Measurements from ENCODE around the gene PIMREG. TPM values are rescaled to one million over a fixed set of nuclear protein-coding genes. Genes with fewer than 3 reads are reported as not detected.

Gene PIMREG
- total RNA-seq, 1 donor from 2014 or later: 45.1 TPM

DNA sequence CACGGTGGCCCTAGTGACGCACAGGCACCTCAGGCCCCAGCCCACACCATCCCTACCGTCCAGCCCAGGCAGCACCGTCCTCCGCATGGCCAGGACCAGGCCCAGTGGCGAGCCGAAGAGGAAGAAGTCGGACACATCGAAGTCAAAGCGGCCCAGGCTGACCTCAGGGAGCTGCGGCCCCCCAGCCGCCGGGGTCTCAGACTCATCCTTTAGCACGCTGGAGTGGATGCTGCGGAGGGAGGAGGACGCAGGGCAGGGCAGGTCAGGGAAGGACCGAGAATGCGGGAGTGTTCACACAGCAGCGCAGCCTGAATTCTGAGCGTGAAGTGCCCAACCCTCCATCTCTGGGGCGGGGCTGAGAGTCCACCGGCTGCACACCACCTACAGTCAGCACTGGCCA, 30.1 kb downstream of the PIMREG start:
- H3K4me1 Mint-ChIP-seq (ENCODE audit: unreplicated experiment): peaks cover 27% of the 10 kb centered on the region
- no peak for TF ChIP-seq CTCF (conservative IDR thresholded peaks at IDR 0.05)
- no peaks in the 10 kb centered on the region for H3K9me3 Mint-ChIP-seq
- DNase-seq (ENCODE audit: extremely low spot score, unreplicated experiment): no peak
- peaks cover 7% of the 10 kb centered on the region for H3K27me3 Mint-ChIP-seq
- no peak overlapping the region for H3K4me3 Mint-ChIP-seq
- no peak overlapping the region for H3K27ac Mint-ChIP-seq
- H3K36me3 Mint-ChIP-seq: no peaks in the 10 kb centered on the region

- peaks cover 33% of the 10 kb centered on the region for H3K4me1 Mint-ChIP-seq (ENCODE audit: unreplicated experiment)
- DNase-seq (ENCODE audit: extremely low spot score, unreplicated experiment): no peak
- no peak overlapping the region for H3K4me3 Mint-ChIP-seq
- H3K27ac Mint-ChIP-seq: no peak overlapping the region
- TF ChIP-seq CTCF (conservative IDR thresholded peaks at IDR 0.05): no peak
- H3K36me3 Mint-ChIP-seq: no peaks in the 10 kb centered on the region
- H3K9me3 Mint-ChIP-seq: no peaks in the 10 kb centered on the region
- peaks cover 10% of the 10 kb centered on the region for H3K27me3 Mint-ChIP-seq
These were observed 30.7 kb downstream of the PIMREG start for GRCh38 chr17:6474906-6475305.

DNA sequence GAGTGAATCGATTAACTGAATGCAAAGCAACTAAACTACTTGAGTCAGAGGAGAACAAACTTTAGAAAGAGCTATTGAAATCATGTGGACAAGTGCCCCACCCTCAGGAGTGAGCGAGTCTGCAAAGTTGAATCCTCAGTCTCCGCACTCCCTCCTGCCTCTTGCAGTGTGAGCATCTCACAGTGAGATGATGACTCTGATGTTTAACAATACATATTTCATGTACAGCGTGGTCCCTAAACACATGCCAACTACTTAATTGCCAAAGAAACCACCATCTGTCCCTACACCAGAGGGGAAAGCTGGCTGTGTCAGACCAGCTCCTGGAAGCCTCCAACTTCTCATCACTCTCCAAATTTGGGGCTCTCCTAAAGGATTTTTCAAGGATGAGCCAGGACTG, 31.2 kb downstream of the PIMREG start:
- no peak for TF ChIP-seq CTCF (conservative IDR thresholded peaks at IDR 0.05)
- no peak for DNase-seq (ENCODE audit: extremely low spot score, unreplicated experiment)
- peaks cover 35% of the 10 kb centered on the region for H3K4me1 Mint-ChIP-seq (ENCODE audit: unreplicated experiment)
- H3K27me3 Mint-ChIP-seq: peaks cover 10% of the 10 kb centered on the region
- H3K9me3 Mint-ChIP-seq: no peaks in the 10 kb centered on the region
- no peaks in the 10 kb centered on the region for H3K36me3 Mint-ChIP-seq
- no peak overlapping the region for H3K27ac Mint-ChIP-seq
- H3K4me3 Mint-ChIP-seq: no peak overlapping the region

- Mint-ChIP-seq H3K27me3 (peaks cover 14% of the 10 kb centered on the region), H3K36me3 (no peaks in the 10 kb centered on the region), H3K4me3 (no peak overlapping the region), H3K27ac (no peak overlapping the region), H3K9me3 (no peaks in the 10 kb centered on the region), H3K4me1 (ENCODE audit: unreplicated experiment) (peaks cover 35% of the 10 kb centered on the region)
- no peak for TF ChIP-seq CTCF (conservative IDR thresholded peaks at IDR 0.05)
- DNase-seq (ENCODE audit: extremely low spot score, unreplicated experiment): no peak
These were observed 32.0 kb downstream of the PIMREG start for GRCh38 chr17:6476076-6476809.

DNA sequence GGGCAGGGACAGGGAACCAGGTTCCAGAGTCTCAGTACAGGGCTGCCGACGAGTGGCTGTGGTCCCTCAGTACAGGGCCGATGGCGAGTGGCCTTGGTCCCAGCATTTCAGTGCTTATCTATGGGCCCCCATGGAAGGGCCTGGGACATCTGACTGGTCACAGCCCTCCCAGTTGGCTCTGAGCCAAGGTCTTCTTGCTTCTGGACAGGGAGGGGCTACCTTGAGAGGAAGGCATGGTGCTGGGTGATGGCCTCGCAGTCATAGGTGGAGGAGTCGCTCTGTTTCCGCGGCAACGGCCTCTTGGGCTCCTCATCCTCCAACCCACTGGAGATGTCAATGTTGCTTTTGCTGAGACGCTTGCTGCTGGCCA, 32.5 kb downstream of the PIMREG start:
- H3K9me3 Mint-ChIP-seq: no peaks in the 10 kb centered on the region
- H3K4me3 Mint-ChIP-seq: no peak overlapping the region
- H3K27me3 Mint-ChIP-seq: peaks cover 19% of the 10 kb centered on the region
- TF ChIP-seq CTCF (conservative IDR thresholded peaks at IDR 0.05): no peak
- no peaks in the 10 kb centered on the region for H3K36me3 Mint-ChIP-seq
- no peak overlapping the region for H3K27ac Mint-ChIP-seq
- no peak for DNase-seq (ENCODE audit: extremely low spot score, unreplicated experiment)
- H3K4me1 Mint-ChIP-seq (ENCODE audit: unreplicated experiment): peaks cover 35% of the 10 kb centered on the region
